HuH-7.5 (cell line): ENCODE measurements around the gene TMEM184C.

Experiments
- DNase-seq: peaks from one replicate; pipeline ENCODE4 v3.0.0; 2011; ENCODE audit warnings: low spot score

The TMEM184C gene

DNA sequence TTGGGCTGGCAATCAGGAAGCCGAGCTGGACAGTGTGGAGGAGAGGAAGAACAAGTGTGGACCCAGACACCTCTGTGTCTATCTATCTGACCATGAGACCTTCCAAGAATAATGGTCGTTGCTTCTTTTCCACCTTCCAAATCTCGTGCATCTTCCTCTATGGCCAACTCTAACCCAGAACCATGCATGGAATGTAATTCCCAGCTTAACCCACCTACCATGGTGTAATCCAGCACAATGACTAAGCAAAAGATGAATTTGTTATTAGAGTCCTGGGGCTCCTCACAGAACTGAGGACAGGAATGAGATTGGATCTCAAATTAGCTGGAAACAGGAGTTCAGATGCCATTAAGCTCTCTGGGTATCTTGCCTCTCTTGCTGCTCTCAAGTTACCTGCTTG is 17.4 kb upstream of the TMEM184C start:
- DNase-seq = no peak

DNA sequence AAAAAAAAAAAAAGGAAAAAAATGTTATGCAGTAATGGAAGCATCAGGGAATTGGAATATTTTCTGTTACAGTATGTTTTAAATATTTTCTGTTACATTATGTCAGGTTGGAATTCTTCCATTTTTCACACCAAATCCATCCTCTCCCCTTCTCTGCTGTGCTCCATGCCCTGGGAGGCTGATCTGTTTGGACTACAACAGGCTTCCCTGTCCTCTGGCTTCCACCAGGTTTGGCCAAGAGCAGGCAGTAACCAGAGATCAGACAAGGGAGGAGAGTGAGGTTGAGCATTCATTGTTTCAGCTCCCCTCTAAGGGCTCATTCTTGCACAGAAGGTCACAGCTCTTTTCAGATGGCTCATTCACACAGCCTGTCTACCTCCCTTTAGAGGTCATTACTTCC is 11.7 kb upstream of the TMEM184C start:
- no peak for DNase-seq

DNA sequence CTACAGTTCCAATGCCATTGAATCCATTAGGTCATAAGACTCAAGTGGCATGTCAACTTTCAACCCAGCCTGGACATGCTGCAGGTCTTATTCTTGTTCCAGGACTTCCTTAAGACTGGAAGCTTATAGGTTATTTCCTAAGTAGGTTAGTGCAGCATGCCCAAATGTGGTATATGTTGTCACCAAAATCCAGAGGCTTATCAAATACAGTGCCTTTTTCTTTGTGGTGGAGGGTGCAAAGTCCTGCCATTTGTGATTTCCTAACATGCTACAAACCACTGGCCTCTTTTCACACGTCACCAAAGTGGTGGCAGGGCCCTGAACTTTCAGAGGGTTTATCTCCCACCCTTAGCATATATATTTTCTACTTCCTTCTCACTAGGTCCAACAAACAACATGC is 9.7 kb upstream of the TMEM184C start:
- no peak for DNase-seq

DNA sequence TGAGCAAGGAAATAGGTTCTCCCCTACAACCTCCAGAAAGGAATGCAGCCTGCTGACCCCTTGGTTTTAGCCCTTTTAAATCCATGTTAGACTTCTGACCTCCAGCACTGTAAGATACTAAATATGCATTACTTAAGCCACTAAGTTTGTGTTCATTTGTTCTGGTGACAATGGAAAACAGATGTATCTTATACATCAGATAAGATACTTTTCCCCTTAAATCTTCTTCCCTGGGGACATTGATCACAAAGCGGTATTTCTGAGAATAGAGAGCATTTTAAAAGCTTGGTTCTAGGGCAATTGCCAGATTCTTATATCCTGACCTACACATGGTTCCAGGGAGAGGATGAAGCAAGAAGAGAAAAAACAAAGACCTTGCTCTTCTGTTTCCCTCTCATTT is 6.5 kb upstream of the TMEM184C start:
- DNase-seq = no peak

DNA sequence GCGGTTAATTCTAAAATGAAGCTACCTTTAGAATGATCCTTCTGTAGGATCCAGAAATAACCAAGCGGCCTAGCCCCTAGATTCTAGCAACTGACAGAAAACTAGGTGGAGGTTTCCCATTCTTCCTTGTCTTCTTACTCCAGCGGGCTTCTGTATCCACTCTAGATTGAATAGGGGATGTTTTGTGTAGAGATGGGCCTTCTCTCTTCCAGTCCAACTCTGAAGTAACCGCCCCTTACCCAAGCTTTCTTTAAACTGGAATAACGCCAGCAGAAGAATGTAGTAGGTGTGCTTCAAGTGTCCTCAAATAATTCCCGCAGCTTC is 386 bp upstream of the TMEM184C start:
- DNase-seq = no peak

DNA sequence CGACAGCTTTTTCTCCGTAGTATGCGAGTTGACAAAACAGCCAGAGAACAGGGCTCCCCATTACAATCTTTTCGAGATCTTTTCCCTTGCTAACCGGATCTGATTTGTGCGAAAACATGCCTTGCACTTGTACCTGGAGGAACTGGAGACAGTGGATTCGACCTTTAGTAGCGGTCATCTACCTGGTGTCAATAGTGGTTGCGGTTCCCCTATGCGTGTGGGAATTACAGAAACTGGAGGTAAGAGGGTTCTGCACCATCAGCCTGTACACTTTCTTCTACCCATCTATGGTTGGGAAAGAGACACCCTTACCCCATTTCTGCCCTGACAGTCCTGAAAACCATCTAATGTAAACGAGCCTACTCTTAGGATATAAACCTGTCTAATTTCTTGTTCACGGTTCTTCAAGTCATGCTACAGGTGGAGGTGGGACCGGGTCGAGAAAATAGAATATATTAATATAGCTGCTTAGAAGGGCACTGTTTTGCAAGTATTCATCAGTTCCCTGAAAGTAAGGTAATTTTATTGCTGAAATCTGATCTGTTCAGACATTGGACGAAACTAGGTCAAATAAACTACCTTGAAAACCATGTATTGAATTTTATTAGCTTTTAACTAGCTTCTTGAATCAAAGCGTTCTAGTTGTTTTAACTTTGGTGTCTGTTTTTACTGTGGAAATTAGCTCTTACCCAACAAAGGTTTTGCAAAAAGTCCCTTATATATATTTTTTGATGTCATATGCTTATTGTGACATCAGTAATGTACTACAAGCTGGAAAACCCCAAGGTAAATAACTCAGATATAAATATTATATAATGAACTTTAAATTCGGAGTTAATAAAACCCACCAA is 869 bp downstream of the TMEM184C start:
- DNase-seq = no peak

DNA sequence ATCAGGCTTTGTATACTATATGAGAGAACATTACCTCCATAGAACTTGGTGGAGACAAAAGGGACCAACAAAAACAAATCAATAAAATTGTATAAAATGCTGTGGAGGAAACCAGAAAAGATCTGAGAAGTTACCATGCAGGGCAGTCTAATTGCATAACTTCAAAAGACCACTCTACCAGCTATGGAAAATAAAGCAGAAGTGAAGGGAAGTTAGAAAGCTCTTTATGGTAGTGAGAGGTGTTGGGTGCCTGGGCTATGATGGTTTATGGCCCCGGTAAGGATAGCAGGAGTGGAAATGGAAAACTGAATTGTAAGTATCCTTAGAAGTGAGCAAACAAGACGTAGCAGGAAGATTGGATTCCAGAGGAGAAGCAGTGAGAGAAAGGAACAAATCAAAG is 3.1 kb downstream of the TMEM184C start:
- DNase-seq = no peak

DNA sequence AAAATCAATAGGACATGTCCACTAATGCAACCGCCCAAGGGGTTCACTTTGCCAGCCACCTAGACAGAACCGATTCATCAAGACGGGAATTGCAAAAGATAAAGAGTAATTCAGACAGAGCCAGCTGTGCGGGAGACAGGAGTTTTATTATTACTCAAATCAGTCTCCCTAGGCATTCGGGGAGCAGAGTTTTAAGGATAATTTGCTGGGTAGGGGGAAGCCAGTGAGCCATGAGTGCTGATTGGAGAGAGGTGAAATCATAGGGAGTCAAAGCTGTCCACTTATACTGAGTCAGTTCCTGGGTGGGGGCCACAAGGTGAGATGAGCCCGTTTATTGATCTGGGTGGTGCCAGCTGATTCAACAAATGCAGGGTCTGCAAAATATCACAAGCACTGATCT is 8.5 kb downstream of the TMEM184C start:
- no peak for DNase-seq

DNA sequence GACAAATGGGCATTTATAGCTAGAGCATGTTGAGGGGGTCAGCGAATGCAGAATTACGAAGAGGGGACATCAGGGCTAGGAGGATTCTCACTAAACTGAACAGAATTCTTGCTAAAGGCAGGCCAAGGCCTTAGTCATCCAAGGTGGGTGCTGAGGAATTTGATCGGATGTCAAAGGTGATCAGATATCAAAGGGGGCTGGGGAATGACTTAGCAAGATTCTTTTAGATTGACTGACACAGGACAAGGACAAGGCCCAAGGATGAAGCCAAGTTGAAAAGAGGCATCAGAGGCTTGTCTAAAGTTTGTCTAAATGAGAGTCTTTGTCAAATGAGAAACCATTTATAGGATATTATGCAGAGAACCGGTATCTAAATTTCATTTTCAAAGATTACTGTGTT is 9.7 kb downstream of the TMEM184C start:
- no peak for DNase-seq

DNA sequence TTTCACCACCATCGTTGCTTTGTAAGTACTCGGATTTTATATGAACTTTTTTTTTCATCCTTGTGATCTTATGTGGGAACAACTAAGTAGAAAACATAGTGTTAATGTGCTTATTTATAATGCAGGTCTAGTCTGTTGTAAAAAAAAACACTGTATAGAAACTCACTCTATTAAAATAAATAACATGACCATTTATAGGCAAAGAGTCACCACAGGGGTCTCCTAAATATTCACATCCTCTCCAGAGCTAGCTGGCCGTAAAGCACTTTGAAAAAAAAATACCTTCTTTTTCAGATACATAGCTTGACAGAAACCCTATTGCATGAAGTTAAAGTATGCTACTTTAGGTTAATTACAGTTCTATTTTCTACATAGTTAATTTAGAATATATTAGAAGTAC is 11.2 kb downstream of the TMEM184C start:
- DNase-seq = no peak

DNA sequence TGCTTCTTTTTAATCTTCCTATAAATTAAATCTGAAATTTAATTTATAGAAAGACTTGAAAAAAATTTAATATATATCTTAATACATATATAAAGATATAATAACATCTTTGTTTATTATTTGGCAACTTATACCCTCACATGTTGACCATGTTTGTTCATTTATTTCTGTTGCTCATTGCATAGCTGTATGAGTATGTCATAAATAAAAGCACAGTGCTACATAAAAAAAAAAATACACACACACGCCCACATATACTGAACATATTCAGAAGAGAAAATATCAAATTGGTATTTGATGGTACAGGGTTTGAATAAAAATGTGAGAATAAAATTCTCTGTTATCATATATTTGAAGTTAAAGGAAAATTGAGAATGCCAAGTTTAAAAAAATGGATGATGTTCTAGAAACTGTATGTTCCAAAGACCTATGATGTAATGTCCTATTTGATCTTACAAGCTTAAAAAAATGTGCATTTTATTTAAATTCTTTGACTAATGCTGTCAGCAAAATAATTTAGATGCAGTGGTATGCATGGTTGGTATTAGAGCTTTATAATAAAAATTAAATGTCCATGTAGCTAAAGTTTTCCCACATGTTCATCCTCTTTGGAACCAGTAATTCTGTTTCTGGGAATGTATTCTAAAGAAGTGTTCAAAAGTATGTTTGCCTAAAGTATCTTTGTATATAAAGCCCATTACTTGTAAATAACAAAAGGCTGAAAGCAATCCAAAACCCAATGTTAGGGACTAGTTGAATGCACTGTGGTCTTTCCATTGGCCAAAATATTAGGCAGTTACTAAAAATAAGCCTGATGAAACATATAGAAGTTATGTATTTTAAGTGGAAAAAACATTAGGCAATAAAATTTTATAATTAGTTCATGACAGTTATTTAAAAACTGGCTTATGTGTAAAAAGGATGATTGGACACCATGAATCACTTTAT is 12.9 kb downstream of the TMEM184C start:
- DNase-seq = no peak

DNA sequence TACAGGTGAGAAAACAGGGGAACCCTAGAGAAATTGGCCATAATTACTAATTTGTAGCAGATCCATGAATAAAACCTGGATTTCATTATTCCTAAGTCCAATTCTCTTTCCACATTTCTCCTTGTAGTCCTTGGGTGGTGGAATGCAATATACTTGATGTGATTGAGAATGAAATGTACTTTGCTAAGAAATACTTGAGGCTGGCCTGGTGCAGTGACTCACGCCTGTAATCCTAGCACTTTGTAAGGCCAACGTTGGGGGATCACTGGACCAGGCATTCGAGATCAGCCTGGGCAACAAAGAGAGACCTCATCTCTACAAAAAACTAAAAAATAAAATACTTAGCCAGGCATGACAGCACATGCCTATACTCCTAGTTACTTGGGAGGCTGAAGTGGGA is 15.9 kb downstream of the TMEM184C start:
- no peak for DNase-seq

DNA sequence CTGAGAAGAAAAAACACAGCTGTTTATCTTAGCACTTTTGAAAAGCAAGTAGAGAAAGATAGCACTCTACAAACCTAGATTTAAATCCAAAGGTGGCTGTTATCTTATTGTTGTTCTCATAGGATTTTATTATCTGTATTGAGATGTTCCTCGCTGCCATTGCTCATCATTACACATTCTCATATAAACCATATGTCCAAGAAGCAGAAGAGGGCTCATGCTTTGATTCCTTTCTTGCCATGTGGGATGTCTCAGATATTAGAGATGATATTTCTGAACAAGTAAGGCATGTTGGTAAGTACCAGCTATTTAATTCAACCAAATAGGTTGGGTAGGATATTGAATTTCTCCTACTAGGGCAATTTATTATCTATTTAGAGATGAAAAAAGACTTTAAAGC is 16.4 kb downstream of the TMEM184C start:
- DNase-seq = no peak

DNA sequence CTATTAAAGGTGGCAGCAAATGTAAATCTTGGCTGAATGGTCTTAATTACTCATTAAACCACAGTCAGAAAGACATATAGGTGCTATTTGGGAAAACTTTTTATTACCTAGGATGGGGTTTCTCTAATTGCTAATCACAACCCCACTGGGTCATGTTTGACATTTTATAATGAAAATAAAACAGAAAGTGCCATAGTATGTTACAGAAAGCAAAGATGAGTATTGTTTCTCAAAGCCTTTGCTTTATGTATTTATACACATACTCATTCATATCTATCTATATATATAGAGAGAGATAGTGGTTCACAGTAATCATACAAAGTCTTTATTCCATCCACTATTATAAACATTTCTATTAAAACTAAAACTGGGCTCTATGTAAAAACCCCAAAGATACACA is 18.2 kb downstream of the TMEM184C start:
- no peak for DNase-seq

DNA sequence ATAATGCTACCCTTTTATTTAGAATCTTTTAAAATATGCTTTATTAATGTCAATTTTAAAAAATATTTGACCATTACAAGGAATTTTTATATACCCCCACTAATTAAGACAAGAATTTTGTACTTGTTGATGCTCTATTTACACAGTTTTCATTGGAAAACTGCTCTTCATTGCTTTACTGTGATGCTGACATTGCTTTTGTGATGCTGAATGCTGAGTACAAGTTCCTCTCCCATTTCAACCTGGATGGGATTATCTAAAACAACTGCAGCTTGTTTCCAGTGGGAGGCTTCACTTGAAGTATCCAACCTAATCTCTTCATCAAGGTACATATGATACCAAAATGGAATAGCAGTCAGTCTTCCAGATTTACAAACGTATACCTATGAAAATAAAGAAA is 21.2 kb downstream of the TMEM184C start:
- DNase-seq = no peak

DNA sequence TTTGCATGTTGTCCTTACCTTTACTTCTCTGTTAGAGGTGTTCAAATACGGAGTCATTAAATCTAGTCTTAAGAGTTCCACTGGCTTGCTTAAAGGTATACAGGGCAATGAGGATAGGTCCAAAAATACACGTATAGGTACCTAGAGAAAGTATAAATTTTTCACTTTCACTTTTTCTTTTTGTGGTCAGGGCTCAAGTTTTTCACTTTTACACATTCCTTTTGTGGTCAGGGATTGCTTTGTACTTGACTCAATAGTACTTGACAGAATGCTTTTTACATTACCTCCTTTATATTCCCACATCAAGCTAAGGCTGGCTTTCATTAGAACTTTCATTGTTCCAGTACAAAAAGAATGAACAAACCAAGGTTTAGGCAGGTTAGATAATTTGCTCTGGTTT is 21.7 kb downstream of the TMEM184C start:
- no peak for DNase-seq

DNA sequence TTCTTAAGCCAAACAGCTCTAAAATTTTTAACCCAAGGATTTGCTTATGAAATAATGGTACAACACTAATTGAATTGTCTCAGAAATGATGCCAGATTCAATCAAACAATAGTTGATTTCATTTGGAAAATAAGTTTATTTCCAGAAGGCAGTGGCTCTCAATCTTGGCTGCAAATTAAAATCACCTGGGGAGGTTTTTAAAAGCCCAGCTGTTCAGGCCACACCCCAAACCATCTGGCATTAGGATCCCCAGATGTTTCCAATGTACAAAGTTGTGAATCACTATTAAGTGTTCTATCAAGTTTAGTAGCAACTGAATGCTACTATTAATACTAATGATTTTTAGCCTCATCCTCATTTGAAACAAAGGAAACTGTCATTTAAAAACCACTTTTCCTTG is 22.2 kb downstream of the TMEM184C start:
- no peak for DNase-seq

DNA sequence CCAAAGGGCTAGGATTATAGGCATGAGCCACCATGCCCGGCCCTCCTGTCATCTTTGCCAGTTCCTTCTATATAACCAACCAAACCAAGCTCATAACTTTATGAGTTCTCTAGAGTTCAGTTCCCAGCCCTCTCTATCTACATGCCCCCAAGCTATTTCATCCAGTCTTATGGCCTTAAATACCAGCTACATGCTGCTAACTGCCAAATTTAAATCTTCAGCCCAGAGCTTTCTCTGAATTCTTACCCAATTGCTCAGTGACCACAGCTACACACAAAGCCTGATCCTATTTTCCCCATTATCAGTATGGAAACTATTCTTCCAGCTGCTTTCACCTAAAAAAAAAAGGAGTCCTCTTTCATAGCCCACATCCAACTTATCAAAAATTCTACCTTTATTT is 23.1 kb downstream of the TMEM184C start:
- no peak for DNase-seq

DNA sequence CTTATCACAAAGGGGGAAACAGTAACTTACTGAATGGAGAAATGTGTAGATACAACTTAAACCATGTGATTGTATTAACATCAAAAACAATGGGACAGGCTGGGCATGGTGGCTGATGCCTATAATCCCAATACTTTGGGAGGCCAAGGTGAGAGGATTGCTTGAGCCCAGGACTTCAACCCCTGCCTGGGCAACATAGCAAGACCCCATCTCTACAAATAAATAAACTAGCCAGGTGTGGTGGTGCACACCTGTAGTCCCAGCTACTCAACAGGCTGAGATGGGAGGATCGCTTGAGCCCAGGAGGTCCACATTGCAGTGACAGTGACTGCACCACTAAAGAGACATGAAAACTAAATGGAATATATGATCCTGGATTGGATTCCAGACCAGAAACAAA is 26.4 kb downstream of the TMEM184C start:
- DNase-seq = no peak

DNA sequence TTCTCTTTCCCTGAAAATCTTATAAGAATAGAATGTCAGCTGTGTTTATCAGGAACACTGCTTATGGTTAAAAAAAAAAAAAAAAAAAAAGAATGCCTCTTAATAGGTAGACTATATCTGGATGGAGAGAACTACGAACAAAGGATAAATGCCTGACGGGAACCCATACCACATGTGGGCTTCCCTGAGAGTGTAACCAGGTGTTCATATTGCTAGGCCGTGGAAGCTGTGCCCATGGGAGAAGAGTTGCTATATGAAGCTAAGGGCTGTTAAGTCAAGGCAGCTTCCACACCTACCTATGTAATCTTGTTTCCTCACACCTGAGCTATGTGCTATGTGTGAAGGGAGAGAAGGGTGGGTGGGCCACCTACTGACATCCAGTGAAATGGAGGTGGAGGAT is 27.3 kb downstream of the TMEM184C start:
- no peak for DNase-seq

DNA sequence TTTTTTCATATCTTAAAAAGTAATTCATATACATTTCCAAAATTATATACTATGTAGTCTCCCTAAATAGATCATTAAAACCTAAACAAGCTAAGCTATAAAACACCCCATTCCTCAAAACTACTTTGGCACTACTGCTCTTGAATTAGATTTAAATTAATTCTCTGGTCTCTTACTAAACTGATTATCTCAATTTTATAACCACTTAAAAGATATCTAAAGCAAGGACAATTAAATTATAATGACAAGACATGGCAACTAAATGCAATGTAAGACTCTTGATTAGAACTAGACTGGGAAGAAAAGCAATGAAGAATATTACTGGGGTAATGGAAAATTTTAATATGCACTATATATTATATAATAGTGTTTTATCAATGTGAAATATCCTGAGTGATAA is 27.9 kb downstream of the TMEM184C start:
- DNase-seq = no peak

DNA sequence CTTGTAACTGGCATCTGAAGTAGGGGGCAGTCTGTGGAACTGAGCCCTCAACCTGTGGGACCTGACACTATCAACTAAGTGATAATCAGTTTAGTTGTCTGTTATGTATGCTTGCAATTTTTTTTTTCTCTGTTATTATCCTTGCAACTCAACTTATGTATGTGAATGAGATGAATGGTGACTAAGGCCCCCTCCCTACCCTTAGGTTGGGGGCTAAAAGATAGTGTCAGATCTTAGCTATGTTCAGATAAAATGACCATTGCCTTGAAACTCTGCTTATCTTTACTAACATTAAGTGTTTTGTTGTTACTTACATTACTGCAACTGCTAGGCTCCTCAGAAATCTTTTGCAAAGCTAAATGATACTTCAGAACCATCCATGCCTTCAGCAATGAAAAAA is 31.5 kb downstream of the TMEM184C start:
- no peak for DNase-seq

DNA sequence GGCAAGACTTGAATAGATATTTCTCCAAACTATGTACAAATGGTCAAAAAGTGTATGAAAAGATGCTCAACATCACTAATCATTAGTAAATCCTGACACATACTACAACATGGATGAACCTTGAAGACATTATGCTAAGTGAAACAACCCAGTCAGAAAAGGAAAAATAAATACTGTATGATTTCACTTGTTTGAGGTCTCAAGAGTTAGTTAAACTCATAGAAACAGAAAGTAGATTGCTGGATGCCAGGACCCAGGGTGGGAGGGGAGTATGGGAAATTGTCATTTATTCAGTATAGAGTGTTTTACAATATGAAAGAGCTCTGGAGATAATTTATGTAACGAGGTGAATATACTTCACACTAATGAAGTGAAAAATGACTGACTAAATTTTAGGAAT is 34.4 kb downstream of the TMEM184C start:
- no peak for DNase-seq

DNA sequence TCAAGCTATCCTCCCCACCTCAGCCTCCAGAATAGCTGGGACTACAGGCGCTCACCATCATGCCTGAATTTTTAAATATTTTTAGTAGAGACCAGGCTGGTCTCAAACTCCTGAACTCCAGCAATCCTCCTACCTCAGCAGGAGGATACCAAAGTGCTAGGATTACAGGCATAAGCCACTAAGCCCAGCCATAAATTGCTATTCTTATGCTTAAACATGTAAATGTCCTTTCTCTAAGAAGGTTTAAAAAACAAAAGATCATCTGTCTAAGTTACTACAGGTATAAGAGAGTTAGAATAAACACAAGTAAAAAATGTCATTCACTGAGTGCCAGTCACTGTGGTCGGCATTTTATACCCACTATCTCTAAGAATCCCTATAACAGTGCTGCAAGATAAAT is 38.4 kb downstream of the TMEM184C start:
- DNase-seq = no peak
